PC-9 (cell line): Measurements from ENCODE around the gene WNT4. TPM values are rescaled to one million over a fixed set of nuclear protein-coding genes. Genes with fewer than 3 reads are reported as not detected.

Experiments used
- BruUV-seq: library from RNA; stranded (reverse); fragments of 400-500 nt; replicated peaks from 2 replicates; lab custom pipeline; 2021; lab: Mats Ljungman, UMichigan
- CTCF ChIA-PET: fragments of 300-600 bp; sonication (Branson Sonifier 250); formaldehyde crosslinking; loops from one replicate; lab custom pipeline; 2022; ENCODE audit warnings: antibody characterized with exemption; lab: Charles Lee
- POLR2A ChIA-PET: fragments of 300-600 bp; sonication (Branson Sonifier 250); formaldehyde crosslinking; loops from one replicate; lab custom pipeline; 2022; ENCODE audit warnings: antibody characterized with exemption; ENCODE audit not compliant: unreplicated experiment; lab: Charles Lee
- DNase-seq, 2 experiments: peaks; one replicate each; pipeline versions ENCODE4 v3.0.0 to v3.0.0-alpha.2; 2015 to 2022; ENCODE audit warnings: mixed read lengths in 1 of 2
- H2AFZ ChIP-seq: fragments of 200-600 bp; sonication (generic); 2 replicates; pipeline ENCODE4 v1.8.1; 2017; ENCODE audit warnings: antibody characterized with exemption
- H3F3A ChIP-seq: fragments of 200-600 bp; sonication (generic); 2 replicates; pipeline ENCODE4 v1.8.1; 2017; ENCODE audit warnings: antibody characterized with exemption, mild to moderate bottlenecking, low read depth; ENCODE audit not compliant: insufficient read depth
- H3K27ac ChIP-seq: fragments of 200-600 bp; sonication (generic); 2 replicates; pipeline ENCODE4 v1.6.1; 2016; ENCODE audit warnings: mixed run types
- H3K27me3 ChIP-seq: fragments of 200-600 bp; sonication (generic); 2 replicates; pipeline ENCODE4 v1.6.1; 2016; ENCODE audit warnings: low read depth, mixed run types; ENCODE audit not compliant: insufficient read depth
- H3K36me3 ChIP-seq: fragments of 200-600 bp; sonication (generic); 2 replicates; pipeline ENCODE4 v1.6.1; 2016; ENCODE audit warnings: low read depth, mixed run types
- H3K4me1 ChIP-seq: fragments of 200-600 bp; sonication (generic); replicated peaks from 2 replicates; pipeline ENCODE4 v1.6.1; 2016; ENCODE audit warnings: mixed run types; ENCODE audit not compliant: insufficient read depth
- H3K4me2 ChIP-seq: fragments of 200-600 bp; sonication (generic); 2 replicates; pipeline ENCODE4 v1.6.1; 2017; ENCODE audit warnings: mixed run types
- H3K4me3 ChIP-seq: fragments of 200-600 bp; sonication (generic); 2 replicates; pipeline ENCODE4 v1.6.1; 2016; ENCODE audit warnings: mixed run types
- H3K79me2 ChIP-seq: fragments of 200-600 bp; sonication (generic); 2 replicates; pipeline ENCODE4 v1.6.1; 2017; ENCODE audit warnings: low read depth, mixed run types
- H3K9me2 ChIP-seq: fragments of 200-600 bp; sonication (generic); 2 replicates; pipeline ENCODE4 v1.8.1; 2017; ENCODE audit warnings: mild to moderate bottlenecking; ENCODE audit not compliant: insufficient read depth
- H3K9me3 ChIP-seq: fragments of 200-600 bp; sonication (generic); 2 replicates; pipeline ENCODE4 v1.8.1; 2016; ENCODE audit warnings: low read depth; ENCODE audit not compliant: insufficient read depth
- H4K20me1 ChIP-seq: fragments of 200-600 bp; sonication (generic); 2 replicates; pipeline ENCODE4 v1.8.1; 2017; ENCODE audit not compliant: insufficient read depth
- CTCF ChIP-seq: fragments of 200-600 bp; sonication (generic); conservative IDR thresholded peaks from 2 replicates; pipeline ENCODE4 v1.6.1; 2017; ENCODE audit warnings: mixed run types, antibody characterized with exemption, mild to moderate bottlenecking, moderate library complexity
- EZH2 ChIP-seq: fragments of 200-600 bp; sonication (generic); IDR thresholded peaks from 2 replicates; pipeline ENCODE4 v1.8.0; 2017; ENCODE audit warnings: antibody characterized with exemption, low read depth
- intact Hi-C: fragments of 100-400 bp; cut with micrococcal nuclease; formaldehyde crosslinking; loops from one replicate; pipeline ENCODE4 v1.10.0; 2022; ENCODE audit not compliant: unreplicated experiment
- total RNA-seq: library from RNA; stranded (reverse); gene quantifications from 2 replicates; pipeline ENCODE4 v1.2.3, GENCODE V29; 2021

WNT4 gene
- total RNA-seq, 1 experiment from 2014 or later, result 0.83 TPM

- peaks cover 66% of the 10 kb centered on the region for H3K79me2 ChIP-seq
- no TSS peak for BruUV-seq
- no peaks in the 10 kb centered on the region for H3K9me3 ChIP-seq
- ChIA-PET CTCF (no interaction called here), POLR2A (no interaction called here)
- DNase-seq, result no peak
- intact Hi-C loops, result no loop called here
- H3K9me2 ChIP-seq, result no peaks in the 10 kb centered on the region
- H3K4me3 ChIP-seq, result no peak overlapping the region
- no peaks in the 10 kb centered on the region for H3K4me1 ChIP-seq
- H3K27ac ChIP-seq, result no peak overlapping the region
- H3K36me3 ChIP-seq, result peaks cover 14% of the 10 kb centered on the region; the same call in 1 of the 2 replicates
- H3F3A ChIP-seq, result peaks cover 19% of the 10 kb centered on the region; the same call in 1 of the 2 replicates
- H3K27me3 ChIP-seq, result no peaks in the 10 kb centered on the region
- H3K4me2 ChIP-seq, result no peak overlapping the region
- H2AFZ ChIP-seq, result no peak overlapping the region
- no peak for TF ChIP-seq EZH2
- no peak for TF ChIP-seq CTCF
- H4K20me1 ChIP-seq, result peaks cover 79% of the 10 kb centered on the region
These were observed 54.6 kb downstream of the WNT4 start for GRCh38 chr1:22088331-22088730.

- Histone ChIP-seq H2AFZ (no peak overlapping the region), H3K9me2 (no peaks in the 10 kb centered on the region), H3K4me1 (no peaks in the 10 kb centered on the region), H3K36me3 (no peaks in the 10 kb centered on the region; the same call in 1 of the 2 replicates), H3K9me3 (no peaks in the 10 kb centered on the region), H3F3A (0 out of 2 replicates have a peak, but pooled peaks cover 13% of the 10 kb centered on the region), H3K4me2 (no peak overlapping the region), H3K4me3 (no peak overlapping the region), H3K79me2 (peaks cover 70% of the 10 kb centered on the region), H3K27ac (no peak overlapping the region), H4K20me1 (peaks cover 74% of the 10 kb centered on the region), H3K27me3 (no peaks in the 10 kb centered on the region)
- intact Hi-C loops, result no loop called here
- TF ChIP-seq CTCF (no peak), EZH2 (no peak)
- BruUV-seq, result no TSS peak
- ChIA-PET POLR2A (no interaction called here), CTCF (no interaction called here)
- DNase-seq, result no peak
These were observed 62.7 kb downstream of the WNT4 start for GRCh38 chr1:22080191-22080590.

- intact Hi-C loops, result no loop called here
- H2AFZ ChIP-seq, result no peak overlapping the region
- no peaks in the 10 kb centered on the region; the same call in 1 of the 2 replicates for H3K36me3 ChIP-seq
- H3K4me2 ChIP-seq, result no peak overlapping the region
- TF ChIP-seq CTCF (no peak), EZH2 (no peak)
- no peaks in the 10 kb centered on the region for H3K4me1 ChIP-seq
- ChIA-PET POLR2A (no interaction called here), CTCF (no interaction called here)
- H3K9me2 ChIP-seq, result no peaks in the 10 kb centered on the region
- H3F3A ChIP-seq, result 0 out of 2 replicates have a peak, but pooled peaks cover 13% of the 10 kb centered on the region
- H3K27me3 ChIP-seq, result no peaks in the 10 kb centered on the region
- H3K9me3 ChIP-seq, result no peaks in the 10 kb centered on the region
- H4K20me1 ChIP-seq, result peaks cover 78% of the 10 kb centered on the region
- no TSS peak for BruUV-seq
- no peak for DNase-seq
- H3K4me3 ChIP-seq, result no peak overlapping the region
- H3K27ac ChIP-seq, result no peak overlapping the region
- peaks cover 76% of the 10 kb centered on the region for H3K79me2 ChIP-seq
These were observed 64.8 kb downstream of the WNT4 start for GRCh38 chr1:22078133-22078532.
